Stimulated activated naive B cell treated with anti-CD40 and anti-IgM and Interleukin-4, amounts not matched to agents 10 μg/mL and 1 μg/mL and 100 μg/mL, for 72 hours (primary cell): Measurements from ENCODE around the gene GSPT1.
A peak's percentile ranks its signal among the peaks of the same experiment; 100 is the strongest.
"Not testable (repeated sequence)": the region's sequence is repeated elsewhere in the genome, so short reads cannot be mapped to it uniquely, and the experiment has no call there.

Source experiments
- ATAC-seq, 2 donors: fragments of 150-1000 bp; cut with Tn5 transposase; replicated peaks; 2 replicates each; pipeline ENCODE4 v1.10.0; 2021; ENCODE audit warnings: moderate library complexity in 1 of 2
- DNase-seq: peaks from one replicate; pipeline ENCODE4 v3.0.0; 2021
- H3K27ac Mint-ChIP-seq: one replicate; pipeline ENCODE4 v1.8.0; 2022; ENCODE audit warnings: mild to moderate bottlenecking, mixed read lengths
- H3K27me3 Mint-ChIP-seq, 2 donors: one replicate each; pipeline ENCODE4 v1.8.0; 2022; ENCODE audit warnings: mixed read lengths in 2 of 2
- H3K36me3 Mint-ChIP-seq, 2 donors: one replicate each; pipeline ENCODE4 v1.8.0; 2022; ENCODE audit warnings: mixed read lengths in 2 of 2, mild to moderate bottlenecking in 1 of 2
- H3K4me1 Mint-ChIP-seq, 2 donors: one replicate each; pipeline ENCODE4 v1.8.0; 2022; ENCODE audit warnings: mixed read lengths in 2 of 2, mild to moderate bottlenecking in 1 of 2
- H3K4me3 Mint-ChIP-seq, 2 donors: one replicate each; pipeline ENCODE4 v1.8.0; 2022; ENCODE audit warnings: mild to moderate bottlenecking in 2 of 2, mixed read lengths in 2 of 2, moderate library complexity in 1 of 2
- H3K9me3 Mint-ChIP-seq, 2 donors: one replicate each; pipeline ENCODE4 v1.8.0; 2022; ENCODE audit warnings: mixed read lengths in 2 of 2, mild to moderate bottlenecking in 1 of 2

GSPT1 gene

DNA sequence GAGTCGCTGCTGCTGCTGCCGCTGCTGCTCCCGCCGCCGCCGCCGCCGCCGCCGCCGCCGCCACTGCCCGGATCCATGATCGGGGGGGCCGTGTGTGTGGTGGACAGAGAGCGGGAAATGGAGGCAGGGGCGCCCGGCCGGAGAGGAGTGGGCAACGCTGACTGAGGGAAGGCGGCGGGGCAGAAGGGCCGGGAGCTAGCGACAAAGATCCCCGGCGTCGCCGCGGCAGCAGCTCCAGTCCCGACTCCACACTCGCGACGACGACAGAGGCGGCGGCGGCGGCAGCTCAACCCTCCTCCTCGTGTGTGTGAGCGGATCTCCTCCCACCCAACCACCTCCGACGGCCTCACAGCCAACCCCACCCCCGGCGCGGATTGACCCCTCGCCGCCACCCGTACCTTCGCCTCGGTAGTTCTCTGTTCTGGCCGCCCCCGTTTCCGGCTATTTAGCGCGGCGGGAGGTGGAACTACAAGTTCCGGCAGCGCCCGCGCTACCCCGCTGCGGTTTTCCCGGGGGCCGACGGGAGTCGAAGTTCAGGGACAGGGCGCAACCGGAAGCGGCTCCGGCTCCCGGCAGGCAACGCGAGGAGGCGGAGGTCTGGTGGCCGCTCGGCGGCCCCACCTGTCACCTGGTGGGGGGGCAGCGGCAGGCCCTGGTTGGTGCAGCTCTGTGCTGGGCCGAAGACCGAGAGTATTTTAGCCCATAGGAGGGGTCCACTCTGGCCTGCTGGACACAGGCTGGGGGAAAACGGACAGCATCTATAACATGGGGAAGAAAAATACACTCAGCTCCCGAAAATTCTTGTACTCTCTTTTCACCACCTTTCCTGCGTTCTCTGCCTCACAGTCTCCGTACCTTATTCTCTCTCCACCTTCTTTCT, at the start of gene GSPT1:
Gene GSPT1, minus strand, starts transcription at position 313 of the 880 bp plus-strand sequence. Its CDS starts 236 bp downstream, at position 77.
- Mint-ChIP-seq H3K27me3 (peaks cover 4 to 12% of the 10 kb centered on the region in 2 donors), H3K4me3 (peak within 1 kb of the TSS; percentile 87 to 94), H3K36me3 (peaks cover 13 to 15% of the 10 kb centered on the region in 2 donors), H3K9me3 (no peaks in the 10 kb centered on the region), H3K27ac (peak within 1 kb of the TSS; percentile 96), H3K4me1 (peaks cover 19 to 34% of the 10 kb centered on the region in 2 donors)
- peak; percentile 88 to 92 for ATAC-seq
- peak; percentile 99 for DNase-seq

DNA sequence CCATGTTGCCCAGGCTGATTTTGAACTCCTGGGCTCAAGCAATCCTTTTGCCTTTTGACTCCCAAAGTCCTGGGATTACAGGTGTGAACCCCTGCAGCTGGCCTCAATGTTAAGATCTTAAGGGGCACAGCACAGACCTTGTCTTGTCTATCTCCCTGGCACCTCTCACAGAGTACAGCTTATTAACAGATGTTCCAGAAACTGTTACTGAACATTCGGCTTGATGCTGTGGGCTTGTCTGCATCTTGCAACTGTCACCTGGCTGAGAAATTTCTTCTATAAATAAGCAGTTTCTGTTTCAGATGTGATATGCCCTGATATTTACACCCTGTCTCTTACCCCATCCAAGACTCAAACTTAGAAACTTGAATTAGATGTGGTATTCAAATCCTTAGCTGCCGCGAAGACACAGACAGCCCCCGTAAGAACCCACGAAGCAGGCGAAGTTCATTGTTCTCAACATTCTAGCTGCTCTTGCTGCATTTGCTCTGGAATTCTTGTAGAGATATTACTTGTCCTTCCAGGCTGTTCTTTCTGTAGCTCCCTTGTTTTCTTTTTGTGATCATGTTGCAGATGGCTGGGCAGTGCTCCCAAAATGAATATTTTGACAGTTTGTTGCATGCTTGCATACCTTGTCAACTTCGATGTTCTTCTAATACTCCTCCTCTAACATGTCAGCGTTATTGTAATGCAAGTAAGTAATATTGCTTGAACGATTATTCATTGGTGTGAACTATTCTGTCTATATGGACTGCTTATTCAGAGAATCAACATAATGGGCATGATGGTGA, 49.2 kb upstream of the GSPT1 start, which contains the start of gene TNFRSF17:
Gene TNFRSF17, plus strand, starts transcription at position 450 of the 791 bp plus-strand sequence. Its CDS starts 115 bp downstream, at position 565.
- Mint-ChIP-seq H3K9me3 (no peaks in the 10 kb centered on the region), H3K36me3 (peaks cover 11 to 17% of the 10 kb centered on the region in 2 donors), H3K4me1 (peaks cover 43 to 84% of the 10 kb centered on the region in 2 donors), H3K27ac (peak within 1 kb of the TSS; percentile 96), H3K4me3 (peak within 1 kb of the TSS; percentile 84 to 85), H3K27me3 (no peaks in the 10 kb centered on the region)
- DNase-seq: peak; percentile 32
- peak; percentile 88 to 90 for ATAC-seq

DNA sequence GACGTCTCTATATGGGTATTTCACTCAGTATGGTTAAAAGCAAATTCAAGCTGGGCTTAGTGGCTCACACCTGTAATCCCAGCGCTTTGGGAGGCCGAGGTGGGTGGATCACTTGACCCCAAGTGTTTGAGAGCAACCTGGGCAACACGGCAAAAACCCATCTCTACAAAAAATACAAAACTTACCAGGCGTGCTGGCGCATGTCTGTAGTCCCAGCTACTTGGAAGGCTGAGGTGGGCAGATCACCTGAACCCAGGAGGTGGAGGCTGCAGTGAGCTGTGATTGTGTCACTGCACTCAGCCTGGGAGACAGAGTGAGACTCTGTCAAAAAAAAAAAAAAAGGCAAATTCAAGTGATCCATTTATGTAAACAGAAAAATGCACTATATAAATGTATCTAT, 48.0 kb upstream of the GSPT1 start:
- no peak for DNase-seq
- peaks cover 8 to 14% of the 10 kb centered on the region in 2 donors for H3K36me3 Mint-ChIP-seq
- H3K9me3 Mint-ChIP-seq: no peaks in the 10 kb centered on the region
- H3K27me3 Mint-ChIP-seq: no peaks in the 10 kb centered on the region
- peaks cover 45 to 84% of the 10 kb centered on the region in 2 donors for H3K4me1 Mint-ChIP-seq
- peak overlapping the region in 1 of 2 donors; percentile 35 for H3K4me3 Mint-ChIP-seq
- peak overlapping the region; percentile 87 for H3K27ac Mint-ChIP-seq
- ATAC-seq: no peak

DNA sequence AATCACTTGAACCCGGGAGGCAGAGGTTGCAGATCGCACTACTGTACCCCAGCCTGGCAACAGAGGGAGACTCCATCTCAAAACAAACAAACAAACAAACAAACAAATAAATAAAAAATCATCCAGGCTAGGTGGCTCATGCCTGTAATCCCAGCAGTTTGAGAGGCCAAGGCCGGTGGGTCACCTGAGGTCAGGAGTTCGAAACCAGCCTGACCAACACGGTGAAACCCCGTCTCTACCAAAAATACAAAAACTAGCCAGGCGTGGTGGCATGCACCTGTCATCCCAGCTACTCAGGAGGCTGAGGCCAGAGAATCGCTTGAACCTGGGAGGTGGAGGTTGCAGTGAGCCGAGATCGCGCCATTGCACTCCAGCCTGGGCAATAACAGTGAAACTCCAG, 47.2 kb upstream of the GSPT1 start:
- DNase-seq, H3K9me3 Mint-ChIP-seq, ATAC-seq, H3K27me3 Mint-ChIP-seq: not testable (repeated sequence)
- Mint-ChIP-seq H3K4me1 (peaks cover 46 to 83% of the 10 kb centered on the region in 2 donors), H3K36me3 (peaks cover 8 to 11% of the 10 kb centered on the region in 2 donors), H3K4me3 (peak overlapping the region; percentile 10 to 11), H3K27ac (peak overlapping the region; percentile 62)

DNA sequence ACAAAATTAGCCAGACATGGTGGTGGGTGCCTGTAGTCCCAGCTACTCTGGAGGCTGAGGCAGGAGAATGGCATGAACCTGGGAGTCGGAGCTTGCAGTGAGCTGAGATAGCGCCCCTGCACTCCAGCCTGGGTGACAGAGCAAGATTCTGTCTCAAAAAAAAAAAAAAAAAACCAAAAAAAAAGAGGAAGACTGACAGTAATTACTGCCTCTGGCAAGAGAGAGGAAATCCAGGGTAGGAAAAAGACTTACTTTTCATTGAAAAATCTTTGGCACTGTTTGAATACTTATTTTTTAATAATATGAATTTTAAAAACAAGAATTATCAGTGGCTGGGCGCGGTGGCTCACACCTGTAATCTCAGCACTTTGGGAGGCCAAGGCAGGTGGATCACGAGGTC, 46.7 kb upstream of the GSPT1 start:
- H3K9me3 Mint-ChIP-seq, H3K27me3 Mint-ChIP-seq, H3K36me3 Mint-ChIP-seq, ATAC-seq, DNase-seq: not testable (repeated sequence)
- H3K4me1 Mint-ChIP-seq: peaks cover 47 to 81% of the 10 kb centered on the region in 2 donors
- H3K27ac Mint-ChIP-seq: peak overlapping the region; percentile 76
- H3K4me3 Mint-ChIP-seq: peak overlapping the region; percentile 10 to 11

DNA sequence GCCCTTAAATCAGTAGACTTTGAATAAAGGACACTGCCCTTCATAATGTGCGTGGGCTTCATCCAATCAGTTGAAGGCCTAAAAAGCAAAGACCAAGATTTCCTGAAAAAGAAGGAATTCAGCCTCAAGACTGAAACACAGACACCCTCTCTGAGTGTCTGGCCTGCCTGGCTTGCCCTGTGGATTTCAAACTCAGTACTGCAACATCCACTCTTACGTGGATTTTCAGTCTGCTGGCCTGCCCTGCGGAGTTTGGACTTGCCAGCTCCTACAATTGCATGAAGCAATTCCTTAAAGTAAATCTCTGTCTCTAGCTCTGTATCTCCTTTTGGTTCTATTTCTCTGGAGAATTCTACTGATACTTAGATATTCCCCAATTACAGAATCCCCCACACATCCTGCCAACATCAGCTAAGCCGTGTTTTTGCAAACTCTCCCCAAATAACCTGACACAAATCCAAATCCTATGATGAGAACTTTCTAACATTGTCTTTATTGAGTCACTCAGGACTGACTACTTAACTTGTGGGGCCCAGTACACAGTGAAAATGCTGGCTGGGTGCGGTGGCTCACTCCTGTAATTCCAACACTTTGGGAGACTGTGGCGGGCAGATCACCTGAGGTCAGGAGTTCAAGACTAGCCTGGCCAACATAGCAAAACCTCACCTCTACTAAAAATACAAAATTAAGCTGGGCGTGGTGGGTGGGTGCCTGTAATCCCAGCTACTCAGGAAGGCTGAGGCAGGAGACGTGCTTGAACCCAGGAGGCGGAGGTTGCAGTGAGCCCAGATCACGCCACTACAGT, 42.0 kb upstream of the GSPT1 start:
- Mint-ChIP-seq H3K4me3 (no peak overlapping the region), H3K9me3 (no peaks in the 10 kb centered on the region), H3K27me3 (no peaks in the 10 kb centered on the region), H3K36me3 (peaks cover 0 to 6% of the 10 kb centered on the region in 2 donors), H3K4me1 (peaks cover 27 to 48% of the 10 kb centered on the region in 2 donors), H3K27ac (no peak overlapping the region)
- no peak for DNase-seq
- no peak for ATAC-seq

DNA sequence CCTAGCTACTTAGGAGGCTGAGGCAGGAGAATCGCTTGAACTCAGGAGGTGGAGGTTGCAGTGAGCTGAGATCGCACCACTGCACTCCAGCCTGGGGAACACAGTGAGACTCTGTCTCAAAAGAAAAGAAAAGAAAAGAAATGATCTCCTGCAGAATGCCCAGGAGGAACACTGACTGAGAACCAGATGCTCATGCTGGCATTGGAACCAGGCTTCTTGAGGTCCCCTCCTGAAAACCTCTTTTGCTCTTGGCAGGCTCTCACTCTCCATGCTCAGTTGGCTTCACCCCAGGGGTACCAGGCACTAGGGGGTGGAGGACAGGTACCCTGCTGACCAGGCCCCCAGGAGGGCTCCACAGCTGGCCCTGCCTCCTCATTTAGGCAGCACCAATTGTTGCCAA, 40.8 kb upstream of the GSPT1 start:
- H3K36me3 Mint-ChIP-seq: peaks cover 0 to 6% of the 10 kb centered on the region in 2 donors
- no peak for DNase-seq
- H3K9me3 Mint-ChIP-seq: no peaks in the 10 kb centered on the region
- H3K27ac Mint-ChIP-seq: no peak overlapping the region
- peaks cover 25 to 38% of the 10 kb centered on the region in 2 donors for H3K4me1 Mint-ChIP-seq
- H3K4me3 Mint-ChIP-seq: no peak overlapping the region
- ATAC-seq: no peak
- no peaks in the 10 kb centered on the region for H3K27me3 Mint-ChIP-seq

DNA sequence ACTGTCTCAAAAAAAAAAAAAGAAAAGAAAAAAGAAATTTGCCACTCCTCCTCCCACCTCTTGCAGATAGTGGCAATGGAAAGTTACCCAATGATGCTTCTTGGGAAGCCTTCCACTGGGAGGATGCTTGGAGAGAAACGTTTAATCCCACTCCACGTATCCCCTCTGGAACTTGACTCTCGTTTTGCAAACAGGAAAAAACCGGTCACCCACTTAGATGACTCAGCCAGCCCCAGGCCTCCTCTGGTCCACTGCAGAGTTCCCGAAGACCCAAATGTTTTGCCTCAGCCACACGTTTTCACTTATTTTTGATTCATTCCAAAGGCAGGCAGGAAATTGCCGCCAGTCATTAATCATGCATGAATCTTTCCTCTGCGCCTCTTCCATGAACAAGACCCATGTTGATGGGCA, 40.0 kb upstream of the GSPT1 start:
- Mint-ChIP-seq H3K4me3 (no peak overlapping the region), H3K4me1 (peaks cover 21 to 33% of the 10 kb centered on the region in 2 donors), H3K9me3 (no peaks in the 10 kb centered on the region), H3K36me3 (peaks cover 0 to 3% of the 10 kb centered on the region in 2 donors), H3K27ac (no peak overlapping the region), H3K27me3 (no peaks in the 10 kb centered on the region)
- no peak for ATAC-seq
- DNase-seq: no peak

DNA sequence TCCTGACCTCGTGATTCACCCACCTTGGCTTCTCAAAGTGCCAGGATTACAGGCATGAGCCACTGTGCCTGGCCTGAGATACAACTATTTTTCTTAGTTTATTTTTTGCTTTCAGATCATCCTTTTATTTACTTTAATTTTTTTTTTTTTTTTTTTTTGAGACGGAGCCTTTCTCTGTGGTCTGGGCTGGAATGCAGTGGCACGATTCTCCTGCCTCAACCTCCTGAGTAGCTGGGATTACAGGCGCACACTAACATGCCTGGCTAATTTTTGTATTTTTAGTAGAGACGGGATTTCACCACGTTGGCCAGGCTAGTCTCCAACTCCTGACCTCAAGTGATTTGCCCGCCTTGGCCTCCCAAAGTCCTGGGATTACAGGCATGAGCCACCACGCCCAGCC, 37.8 kb upstream of the GSPT1 start:
- H3K9me3 Mint-ChIP-seq, H3K27me3 Mint-ChIP-seq, DNase-seq, H3K36me3 Mint-ChIP-seq, H3K4me3 Mint-ChIP-seq, ATAC-seq, H3K27ac Mint-ChIP-seq: not testable (repeated sequence)
- peaks cover 19 to 30% of the 10 kb centered on the region in 2 donors for H3K4me1 Mint-ChIP-seq

DNA sequence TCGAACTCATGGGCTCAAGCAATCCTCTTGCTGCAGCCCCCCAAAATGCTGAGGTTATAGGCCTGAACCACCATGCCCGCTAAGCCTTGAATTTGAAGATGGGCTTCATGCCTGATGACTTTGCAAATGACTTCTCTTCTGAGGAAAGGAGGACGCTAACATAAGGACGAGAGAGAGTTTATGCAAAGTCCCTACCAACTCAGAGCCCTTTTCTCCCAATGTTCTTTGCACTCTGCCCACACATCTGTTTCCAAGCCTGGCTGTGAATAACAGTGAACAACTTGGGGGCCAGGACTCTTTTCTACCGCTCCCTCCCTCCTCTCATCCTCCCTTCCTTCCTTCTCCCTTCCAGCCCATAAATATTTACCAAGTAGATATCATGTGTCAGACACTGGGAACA, 34.6 kb upstream of the GSPT1 start:
- H3K36me3 Mint-ChIP-seq: no peaks in the 10 kb centered on the region
- H3K9me3 Mint-ChIP-seq: no peaks in the 10 kb centered on the region
- peak overlapping the region; percentile 53 for H3K27ac Mint-ChIP-seq
- peak overlapping the region in 1 of 2 donors; percentile 17 for H3K4me3 Mint-ChIP-seq
- H3K27me3 Mint-ChIP-seq: no peaks in the 10 kb centered on the region
- no peak for ATAC-seq
- DNase-seq: no peak
- H3K4me1 Mint-ChIP-seq: peaks cover 8 to 16% of the 10 kb centered on the region in 2 donors

DNA sequence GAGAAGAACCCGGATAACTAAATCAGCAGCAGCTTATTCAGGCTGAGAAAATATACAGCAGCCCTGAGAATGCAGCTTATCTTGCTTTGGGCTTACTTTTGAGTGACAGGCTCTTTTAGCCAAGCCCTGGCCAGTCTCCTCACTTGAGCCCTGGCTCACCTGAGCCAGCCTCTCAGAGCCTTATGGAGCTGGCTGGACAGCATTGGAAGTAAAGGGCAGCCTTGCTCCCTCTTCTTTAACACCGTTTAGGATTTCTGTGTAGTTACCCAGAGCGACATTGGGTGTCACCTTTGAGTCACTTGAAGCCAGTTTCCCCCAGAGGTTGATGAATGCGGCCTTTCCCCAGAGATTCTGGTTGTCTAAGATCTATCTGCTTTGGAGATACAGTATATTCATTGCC, 33.8 kb upstream of the GSPT1 start:
- Mint-ChIP-seq H3K4me3 (no peak overlapping the region), H3K4me1 (peaks cover 8 to 16% of the 10 kb centered on the region in 2 donors), H3K9me3 (no peaks in the 10 kb centered on the region), H3K27ac (no peak overlapping the region), H3K27me3 (no peaks in the 10 kb centered on the region), H3K36me3 (no peaks in the 10 kb centered on the region)
- DNase-seq: peak; percentile 35
- peak; percentile 95 to 97 for ATAC-seq

DNA sequence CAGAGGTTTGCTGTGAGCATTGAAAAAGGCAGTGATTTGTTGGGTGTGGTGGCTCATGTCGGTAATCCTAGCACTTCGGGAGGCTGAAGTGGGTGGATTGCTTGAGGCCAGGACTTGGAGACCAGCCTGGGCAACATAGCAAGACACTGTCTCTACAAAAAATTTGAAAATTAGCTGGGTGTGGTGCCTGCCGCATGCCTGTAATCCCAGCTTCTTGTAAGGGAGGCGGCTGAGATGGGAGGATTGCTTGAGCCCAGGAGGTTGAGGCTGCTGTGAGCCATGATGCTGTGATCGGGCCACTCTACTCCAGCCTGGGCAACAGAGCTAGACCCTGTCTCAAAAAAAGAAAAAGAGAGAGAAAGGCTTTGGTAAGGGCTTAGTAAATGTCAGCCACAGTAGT, 33.1 kb upstream of the GSPT1 start:
- no peaks in the 10 kb centered on the region for H3K27me3 Mint-ChIP-seq
- H3K36me3 Mint-ChIP-seq: no peaks in the 10 kb centered on the region
- no peak overlapping the region for H3K4me3 Mint-ChIP-seq
- H3K27ac Mint-ChIP-seq: no peak overlapping the region
- DNase-seq (no peak), ATAC-seq (no peak)
- H3K9me3 Mint-ChIP-seq: no peaks in the 10 kb centered on the region
- peaks cover 8 to 16% of the 10 kb centered on the region in 2 donors for H3K4me1 Mint-ChIP-seq

DNA sequence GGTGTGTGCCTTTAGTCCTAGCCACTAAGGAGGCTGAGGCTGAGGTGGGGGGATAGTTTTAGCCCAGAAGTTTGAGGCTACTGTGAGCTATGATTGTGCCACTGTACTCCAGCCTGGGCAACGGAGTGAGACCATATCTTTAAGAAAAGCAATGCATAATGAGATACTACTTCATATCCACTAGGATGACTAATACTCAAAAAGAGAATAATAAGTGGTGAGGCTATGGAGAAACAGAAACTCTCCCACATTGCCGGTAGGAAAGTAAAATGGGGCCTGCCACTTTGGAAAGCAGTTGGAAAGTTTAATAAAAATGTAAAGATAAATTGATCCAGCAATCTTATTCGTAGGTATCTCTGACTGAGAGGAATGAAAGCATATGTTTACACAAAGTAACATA, 30.7 kb upstream of the GSPT1 start:
- Mint-ChIP-seq H3K4me3 (no peak overlapping the region), H3K27ac (no peak overlapping the region), H3K9me3 (no peaks in the 10 kb centered on the region), H3K36me3 (no peaks in the 10 kb centered on the region), H3K27me3 (no peaks in the 10 kb centered on the region), H3K4me1 (peaks cover 8 to 16% of the 10 kb centered on the region in 2 donors)
- no peak for DNase-seq
- ATAC-seq: peak in 1 of 2 donors; percentile 35

DNA sequence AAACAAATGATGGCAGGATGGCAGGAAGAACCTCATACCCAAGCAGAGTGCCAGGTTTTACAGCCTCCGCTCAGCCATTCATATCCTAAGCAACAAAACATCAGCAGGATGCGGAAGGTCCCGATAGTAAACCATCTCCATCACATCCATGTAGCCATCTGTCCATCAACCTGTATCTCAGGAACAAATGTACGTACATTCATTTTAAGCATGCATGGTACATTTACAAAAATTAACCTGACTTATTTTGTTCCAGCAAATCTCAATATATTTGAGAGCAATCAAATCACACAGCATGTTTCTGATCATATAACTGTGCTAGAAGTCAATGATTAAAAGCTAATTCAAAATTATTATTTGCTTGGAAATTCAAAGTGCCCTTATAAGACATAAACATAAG, 26.2 kb upstream of the GSPT1 start, which contains the start of gene NPIPB2:
Gene NPIPB2, minus strand, starts transcription at position 101 of the 400 bp plus-strand sequence. Its CDS starts 0 bp downstream, at position 101.
- H3K27ac Mint-ChIP-seq, H3K27me3 Mint-ChIP-seq, H3K9me3 Mint-ChIP-seq, DNase-seq, ATAC-seq, H3K4me1 Mint-ChIP-seq, H3K36me3 Mint-ChIP-seq, H3K4me3 Mint-ChIP-seq: not testable (repeated sequence)
